AG04449 (cell line): ENCODE results near the gene UBE3B.

Experiments
- CTCF ChIA-PET: fragments of 350-600 bp; formaldehyde crosslinking; extraction: SDS; loops from one replicate; lab custom pipeline; 2021; ENCODE audit warnings: antibody characterized with exemption; lab: Yijun Ruan, JAX
- POLR2A ChIA-PET: fragments of 400-600, 350-600 bp; formaldehyde crosslinking; extraction: SDS; loops from one replicate; lab custom pipeline; 2020; ENCODE audit warnings: antibody characterized with exemption, inconsistent platforms; lab: Yijun Ruan, JAX
- DNase-seq: peaks from one replicate; pipeline ENCODE4 v3.0.0-alpha.2; 2010; ENCODE audit warnings: low read depth, low spot score
- H3K4me3 ChIP-seq: 2 replicates; pipeline ENCODE4 v1.5.1; 2011; ENCODE audit warnings: low read depth, mild to moderate bottlenecking, control low read depth, low read length
- TF ChIP-seq, protein P1 (sequence below): IDR thresholded peaks from one replicate; pipeline ENCODE4 v1.5.1; 2011; ENCODE audit warnings: mild to moderate bottlenecking, moderate library complexity, low read length, control low read depth, inconsistent platforms; ENCODE audit not compliant: insufficient read depth; ENCODE audit errors: missing control alignments

UBE3B gene

DNA sequence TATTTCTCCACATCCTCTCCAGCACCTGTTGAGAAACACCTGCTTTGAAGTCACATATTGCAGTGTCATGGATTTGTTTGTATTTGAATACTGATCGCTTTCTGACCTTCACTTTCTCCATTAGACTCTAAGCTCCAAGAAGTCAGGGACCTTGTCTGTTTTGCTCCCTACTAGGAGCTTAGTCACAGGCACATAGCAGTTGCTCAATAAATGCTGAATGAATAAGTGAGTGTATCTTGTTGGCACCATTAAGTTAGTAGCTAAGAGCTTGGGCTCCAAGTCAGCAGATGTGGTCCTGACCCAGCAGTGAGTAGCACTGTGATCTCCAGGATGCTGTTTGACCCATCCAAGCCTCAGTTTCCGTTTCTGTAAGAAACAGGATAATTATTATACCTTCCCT is 106.3 kb downstream of the UBE3B start:
- TF ChIP-seq, protein P1, sequence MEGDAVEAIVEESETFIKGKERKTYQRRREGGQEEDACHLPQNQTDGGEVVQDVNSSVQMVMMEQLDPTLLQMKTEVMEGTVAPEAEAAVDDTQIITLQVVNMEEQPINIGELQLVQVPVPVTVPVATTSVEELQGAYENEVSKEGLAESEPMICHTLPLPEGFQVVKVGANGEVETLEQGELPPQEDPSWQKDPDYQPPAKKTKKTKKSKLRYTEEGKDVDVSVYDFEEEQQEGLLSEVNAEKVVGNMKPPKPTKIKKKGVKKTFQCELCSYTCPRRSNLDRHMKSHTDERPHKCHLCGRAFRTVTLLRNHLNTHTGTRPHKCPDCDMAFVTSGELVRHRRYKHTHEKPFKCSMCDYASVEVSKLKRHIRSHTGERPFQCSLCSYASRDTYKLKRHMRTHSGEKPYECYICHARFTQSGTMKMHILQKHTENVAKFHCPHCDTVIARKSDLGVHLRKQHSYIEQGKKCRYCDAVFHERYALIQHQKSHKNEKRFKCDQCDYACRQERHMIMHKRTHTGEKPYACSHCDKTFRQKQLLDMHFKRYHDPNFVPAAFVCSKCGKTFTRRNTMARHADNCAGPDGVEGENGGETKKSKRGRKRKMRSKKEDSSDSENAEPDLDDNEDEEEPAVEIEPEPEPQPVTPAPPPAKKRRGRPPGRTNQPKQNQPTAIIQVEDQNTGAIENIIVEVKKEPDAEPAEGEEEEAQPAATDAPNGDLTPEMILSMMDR = no peak
- no peak for DNase-seq
- ChIA-PET CTCF (interaction anchor here (1.5 to 3.3 kb wide), 2 partner anchors 11 to 13 kb away, joined by 10 to 11 read pairs; no protein-coding TSS in a partner anchor), POLR2A (no interaction called here)
- H3K4me3 ChIP-seq = no peak overlapping the region
